ENCODE data around the gene METAP1D.
"Not testable (repeated sequence)": the region's sequence is repeated elsewhere in the genome, so short reads cannot be mapped to it uniquely, and the experiment has no call there.

METAP1D gene

GRCh38 chr2:172047566-172048507 lies 48.1 kb downstream of the METAP1D start:
- H3K27ac ChIP-seq (ENCODE audit: low read length): no peak overlapping the region
- no peaks in the 10 kb centered on the region for H3K27me3 ChIP-seq (ENCODE audit: control insufficient read depth, insufficient read depth, low read length)
- WGBS (ENCODE audit: insufficient coverage, insufficient read length): no CpG with 5 or more reads among the region's 8 CpGs
- H3K4me3 ChIP-seq (ENCODE audit: low read length): no peak overlapping the region
- no peak for DNase-seq (ENCODE audit: low read depth, low spot score)
- no peaks in the 10 kb centered on the region for H3K9me3 ChIP-seq (ENCODE audit: control insufficient read depth, insufficient read depth, low read length)
- H3K36me3 ChIP-seq (ENCODE audit: control insufficient read depth, insufficient read depth, low read length): no peaks in the 10 kb centered on the region
- no peaks in the 10 kb centered on the region for H3K4me1 ChIP-seq (ENCODE audit: control insufficient read depth, insufficient read depth, low read length)

DNA sequence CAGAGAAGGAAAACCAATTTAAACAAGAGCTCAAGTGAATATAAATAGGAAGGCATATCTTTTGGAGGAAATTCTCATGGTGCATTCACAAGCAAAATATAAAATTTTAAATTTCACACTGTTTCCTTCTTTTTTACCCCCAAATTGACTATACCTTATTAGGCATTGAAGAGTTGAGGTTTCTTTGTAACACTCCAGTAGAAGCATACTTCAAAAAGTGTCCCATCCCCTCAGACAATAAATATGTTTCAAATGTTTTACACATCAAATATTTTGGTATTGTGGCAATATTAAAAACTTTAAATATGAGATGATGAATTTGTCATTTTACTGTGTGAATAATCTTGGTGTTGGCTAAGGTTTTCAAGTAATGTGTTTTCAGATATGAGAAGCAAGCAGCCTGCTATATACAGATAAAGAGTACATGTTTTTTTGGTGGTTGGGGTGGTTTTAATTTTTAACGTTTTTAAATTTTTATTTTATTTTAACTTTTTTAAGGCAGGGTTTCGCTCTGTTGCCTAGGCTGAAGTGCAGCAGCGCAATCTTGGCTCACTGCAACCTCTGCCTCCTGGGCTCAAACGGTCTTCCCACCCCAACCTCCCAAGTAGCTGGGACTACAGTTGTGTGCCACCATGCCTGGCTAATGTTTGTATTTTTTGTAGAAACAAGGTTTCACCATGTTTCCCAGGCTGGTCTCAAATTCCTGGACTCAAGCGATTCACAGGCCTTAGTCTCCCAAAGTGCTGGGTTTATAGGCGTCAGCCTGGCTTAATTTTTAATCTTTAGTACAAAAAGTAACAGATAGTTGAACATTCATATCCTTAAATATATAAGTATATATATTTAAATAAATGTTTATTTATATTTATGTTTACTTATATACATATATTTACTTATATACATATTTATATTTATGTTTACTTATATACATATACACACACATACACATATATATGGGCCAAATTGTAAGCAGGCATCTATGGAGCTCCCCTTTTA lies 49.1 kb downstream of the METAP1D start:
- no peak for DNase-seq (ENCODE audit: low read depth, low spot score)
- H3K36me3 ChIP-seq (ENCODE audit: control insufficient read depth, insufficient read depth, low read length): no peaks in the 10 kb centered on the region
- 100% methylated on average over 1 of the region's 6 CpGs for WGBS (ENCODE audit: insufficient coverage, insufficient read length)
- no peaks in the 10 kb centered on the region for H3K9me3 ChIP-seq (ENCODE audit: control insufficient read depth, insufficient read depth, low read length)
- H3K27ac ChIP-seq (ENCODE audit: low read length): no peak overlapping the region
- H3K4me3 ChIP-seq (ENCODE audit: low read length): no peak overlapping the region
- H3K4me1 ChIP-seq (ENCODE audit: control insufficient read depth, insufficient read depth, low read length): no peaks in the 10 kb centered on the region
- no peaks in the 10 kb centered on the region for H3K27me3 ChIP-seq (ENCODE audit: control insufficient read depth, insufficient read depth, low read length)

GRCh38 chr2:172049567-172050120 lies 49.9 kb downstream of the METAP1D start:
- no CpG with 5 or more reads among the region's 2 CpGs for WGBS (ENCODE audit: insufficient coverage, insufficient read length)
- H3K27me3 ChIP-seq (ENCODE audit: control insufficient read depth, insufficient read depth, low read length): no peaks in the 10 kb centered on the region
- H3K27ac ChIP-seq (ENCODE audit: low read length): no peak overlapping the region
- H3K9me3 ChIP-seq (ENCODE audit: control insufficient read depth, insufficient read depth, low read length): no peaks in the 10 kb centered on the region
- H3K4me1 ChIP-seq (ENCODE audit: control insufficient read depth, insufficient read depth, low read length): no peaks in the 10 kb centered on the region
- DNase-seq (ENCODE audit: low read depth, low spot score): no peak
- no peaks in the 10 kb centered on the region for H3K36me3 ChIP-seq (ENCODE audit: control insufficient read depth, insufficient read depth, low read length)
- no peak overlapping the region for H3K4me3 ChIP-seq (ENCODE audit: low read length)

DNA sequence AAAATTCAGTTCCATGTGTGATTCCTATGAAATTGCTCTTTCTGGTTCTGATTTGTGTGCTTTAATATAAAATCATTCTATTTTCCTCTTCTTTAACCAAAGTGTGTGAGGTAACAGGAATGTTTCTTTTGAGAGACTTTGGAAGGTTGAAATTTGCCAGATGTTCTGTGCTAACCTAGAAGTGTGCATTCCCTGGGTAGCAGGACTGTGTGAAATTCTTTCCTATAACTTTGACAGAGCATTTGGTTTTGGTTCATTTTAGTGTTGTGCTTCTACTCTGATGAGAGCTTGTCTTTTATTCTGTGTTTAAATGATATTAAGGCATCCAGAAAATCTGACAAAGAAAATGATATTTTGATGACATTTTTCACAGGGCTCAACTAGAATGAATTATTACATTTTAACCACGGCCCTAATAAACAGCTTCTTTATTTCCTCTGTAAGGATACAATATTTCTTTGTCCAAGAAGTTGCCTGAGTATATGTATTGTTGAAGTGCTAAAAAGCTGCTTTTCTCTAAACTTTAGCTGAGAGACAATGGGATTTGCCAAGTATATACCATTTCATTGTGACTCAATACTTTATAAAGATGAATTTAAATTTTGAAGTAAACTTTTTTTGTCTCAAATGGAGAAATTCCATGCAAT lies 50.8 kb downstream of the METAP1D start:
- no peaks in the 10 kb centered on the region for H3K27me3 ChIP-seq (ENCODE audit: control insufficient read depth, insufficient read depth, low read length)
- H3K4me3 ChIP-seq (ENCODE audit: low read length): no peak overlapping the region
- DNase-seq (ENCODE audit: low read depth, low spot score): no peak
- no CpG with 5 or more reads among the region's 1 CpG for WGBS (ENCODE audit: insufficient coverage, insufficient read length)
- H3K9me3 ChIP-seq (ENCODE audit: control insufficient read depth, insufficient read depth, low read length): no peaks in the 10 kb centered on the region
- H3K4me1 ChIP-seq (ENCODE audit: control insufficient read depth, insufficient read depth, low read length): no peaks in the 10 kb centered on the region
- no peaks in the 10 kb centered on the region for H3K36me3 ChIP-seq (ENCODE audit: control insufficient read depth, insufficient read depth, low read length)
- H3K27ac ChIP-seq (ENCODE audit: low read length): no peak overlapping the region

DNA sequence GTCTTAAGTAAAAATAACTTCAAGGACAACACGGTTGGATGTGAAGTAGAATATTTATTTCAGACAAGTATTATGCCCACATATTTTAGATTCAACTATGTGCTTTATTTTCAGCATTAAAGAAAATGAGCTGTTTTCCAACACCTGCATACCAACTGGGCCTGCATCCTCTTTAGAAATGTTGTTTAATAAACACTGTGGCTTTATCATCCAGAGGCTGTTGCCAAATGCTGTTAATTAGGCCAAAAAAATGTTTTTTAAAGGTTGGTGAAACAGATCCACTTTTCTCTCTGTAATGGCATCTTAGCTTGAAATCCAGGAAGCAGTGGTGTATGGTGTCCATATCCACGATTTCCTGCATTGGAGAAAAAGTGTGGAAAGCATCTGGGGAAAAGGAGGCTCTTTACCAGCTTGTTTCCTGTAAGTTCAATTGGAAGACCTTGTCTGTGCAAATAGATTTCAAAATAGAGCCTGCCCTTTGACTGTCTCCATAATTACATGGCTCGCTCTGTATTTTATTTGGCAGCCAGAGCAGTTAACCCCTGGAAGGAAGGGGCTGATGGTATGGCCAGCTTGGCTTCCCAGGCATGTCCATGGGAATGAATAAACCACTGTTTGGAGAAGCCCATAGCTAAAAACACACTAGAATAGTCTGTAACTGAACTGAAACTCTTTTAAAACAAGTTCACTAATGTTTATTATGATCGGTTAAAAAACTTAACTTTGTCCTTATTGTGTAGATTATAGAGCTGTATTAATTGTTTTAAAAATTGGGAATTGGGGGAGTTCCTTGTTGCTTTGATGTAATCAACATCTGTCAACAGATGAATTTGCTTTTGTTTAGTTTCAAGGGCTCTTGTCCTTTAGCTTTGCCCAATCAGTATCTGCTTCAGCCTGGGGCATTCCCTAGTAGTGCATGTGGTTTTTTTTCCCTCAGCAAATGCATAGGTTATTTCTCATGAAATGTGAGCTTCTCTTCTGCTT lies 52.5 kb downstream of the METAP1D start:
- H3K27ac ChIP-seq (ENCODE audit: low read length): no peak overlapping the region
- no peaks in the 10 kb centered on the region for H3K4me1 ChIP-seq (ENCODE audit: control insufficient read depth, insufficient read depth, low read length)
- no peak for DNase-seq (ENCODE audit: low read depth, low spot score)
- no peaks in the 10 kb centered on the region for H3K36me3 ChIP-seq (ENCODE audit: control insufficient read depth, insufficient read depth, low read length)
- H3K4me3 ChIP-seq (ENCODE audit: low read length): no peak overlapping the region
- 100% methylated on average over 1 of the region's 4 CpGs for WGBS (ENCODE audit: insufficient coverage, insufficient read length)
- H3K9me3 ChIP-seq (ENCODE audit: control insufficient read depth, insufficient read depth, low read length): no peaks in the 10 kb centered on the region
- no peaks in the 10 kb centered on the region for H3K27me3 ChIP-seq (ENCODE audit: control insufficient read depth, insufficient read depth, low read length)

- H3K27ac ChIP-seq (ENCODE audit: low read length): no peak overlapping the region
- no CpG with 5 or more reads among the region's 1 CpG for WGBS (ENCODE audit: insufficient coverage, insufficient read length)
Measured at GRCh38 chr2:172053486-172053885, 53.7 kb downstream of the METAP1D start.

GRCh38 chr2:172056293-172056692 lies 56.5 kb downstream of the METAP1D start:
- no peak for DNase-seq (ENCODE audit: low read depth, low spot score)
- H3K27me3 ChIP-seq (ENCODE audit: control insufficient read depth, insufficient read depth, low read length): no peaks in the 10 kb centered on the region
- no peaks in the 10 kb centered on the region for H3K9me3 ChIP-seq (ENCODE audit: control insufficient read depth, insufficient read depth, low read length)
- no peak overlapping the region for H3K27ac ChIP-seq (ENCODE audit: low read length)
- H3K4me3 ChIP-seq (ENCODE audit: low read length): no peak overlapping the region
- no peaks in the 10 kb centered on the region for H3K4me1 ChIP-seq (ENCODE audit: control insufficient read depth, insufficient read depth, low read length)
- H3K36me3 ChIP-seq (ENCODE audit: control insufficient read depth, insufficient read depth, low read length): no peaks in the 10 kb centered on the region
- no CpG with 5 or more reads among the region's 2 CpGs for WGBS (ENCODE audit: insufficient coverage, insufficient read length)

More at GRCh38 chr2:172053486-172053885, 53.7 kb downstream of the METAP1D start:
- H3K4me3 ChIP-seq (ENCODE audit: low read length): no peak overlapping the region
- no peaks in the 10 kb centered on the region for H3K27me3 ChIP-seq (ENCODE audit: control insufficient read depth, insufficient read depth, low read length)
- H3K4me1 ChIP-seq (ENCODE audit: control insufficient read depth, insufficient read depth, low read length): no peaks in the 10 kb centered on the region
- no peaks in the 10 kb centered on the region for H3K36me3 ChIP-seq (ENCODE audit: control insufficient read depth, insufficient read depth, low read length)
- no peaks in the 10 kb centered on the region for H3K9me3 ChIP-seq (ENCODE audit: control insufficient read depth, insufficient read depth, low read length)
- no peak for DNase-seq (ENCODE audit: low read depth, low spot score)

DNA sequence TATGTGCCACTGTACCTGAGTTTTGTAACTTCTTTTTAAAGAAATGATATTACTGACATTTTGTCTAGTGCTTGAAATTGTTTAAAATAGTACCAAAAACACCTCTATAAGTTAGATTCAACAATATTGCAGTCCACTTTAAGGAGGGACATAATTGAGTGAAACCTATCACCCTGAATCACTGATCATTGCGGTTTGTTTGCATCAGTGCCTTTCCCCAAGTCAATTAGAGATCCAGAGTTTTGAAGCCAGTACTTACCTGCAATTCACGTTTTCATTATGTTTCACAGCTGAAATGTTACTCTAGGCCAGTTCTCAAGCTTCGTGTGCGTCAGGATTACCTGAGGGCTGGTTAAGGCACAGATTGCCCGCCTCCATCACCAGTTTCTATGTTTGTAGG lies 58.9 kb downstream of the METAP1D start:
- H3K27me3 ChIP-seq (ENCODE audit: control insufficient read depth, insufficient read depth, low read length): no peaks in the 10 kb centered on the region
- no peak overlapping the region for H3K27ac ChIP-seq (ENCODE audit: low read length)
- H3K4me1 ChIP-seq (ENCODE audit: control insufficient read depth, insufficient read depth, low read length): no peaks in the 10 kb centered on the region
- H3K4me3 ChIP-seq (ENCODE audit: low read length): no peak overlapping the region
- no peaks in the 10 kb centered on the region for H3K36me3 ChIP-seq (ENCODE audit: control insufficient read depth, insufficient read depth, low read length)
- no peak for DNase-seq (ENCODE audit: low read depth, low spot score)
- no peaks in the 10 kb centered on the region for H3K9me3 ChIP-seq (ENCODE audit: control insufficient read depth, insufficient read depth, low read length)
- WGBS (ENCODE audit: insufficient coverage, insufficient read length): no CpG with 5 or more reads among the region's 5 CpGs

- H3K36me3 ChIP-seq (ENCODE audit: control insufficient read depth, insufficient read depth, low read length); H3K4me1 ChIP-seq (ENCODE audit: control insufficient read depth, insufficient read depth, low read length); DNase-seq (ENCODE audit: low read depth, low spot score); H3K27me3 ChIP-seq (ENCODE audit: control insufficient read depth, insufficient read depth, low read length); H3K9me3 ChIP-seq (ENCODE audit: control insufficient read depth, insufficient read depth, low read length); H3K27ac ChIP-seq (ENCODE audit: low read length); H3K4me3 ChIP-seq (ENCODE audit: low read length): not testable (repeated sequence)
- no CpG with 5 or more reads among the region's 5 CpGs for WGBS (ENCODE audit: insufficient coverage, insufficient read length)
Measured at GRCh38 chr2:172060118-172060517, 60.4 kb downstream of the METAP1D start.

Measured in iPS DF 6.9 (cell line).